CD1c-positive myeloid dendritic cell (primary cell): ENCODE measurements around the gene CALML3.
"Not testable (repeated sequence)": the region's sequence is repeated elsewhere in the genome, so short reads cannot be mapped to it uniquely, and the experiment has no call there.

Experiments used
- DNase-seq: peaks from one replicate; pipeline ENCODE4 v3.0.0-alpha.2; 2016; ENCODE audit errors: extremely low spot score

CALML3 gene

GRCh38 chr10:5553400-5554170 is 28.8 kb downstream of the CALML3 start:
- DNase-seq = no peak

GRCh38 chr10:5555021-5555510 is 30.3 kb downstream of the CALML3 start:
- no peak for DNase-seq

- no peak for DNase-seq
Measured at GRCh38 chr10:5555881-5556280, 31.1 kb downstream of the CALML3 start.

GRCh38 chr10:5556576-5556975 is 31.8 kb downstream of the CALML3 start:
- DNase-seq = no peak

GRCh38 chr10:5557040-5557721 is 32.4 kb downstream of the CALML3 start:
- DNase-seq = no peak

GRCh38 chr10:5557799-5558771 is 33.3 kb downstream of the CALML3 start:
- DNase-seq = no peak

- not testable (repeated sequence) for DNase-seq
Measured at GRCh38 chr10:5559022-5559421, 34.3 kb downstream of the CALML3 start.

- DNase-seq = no peak
Measured at GRCh38 chr10:5559642-5560141, 34.9 kb downstream of the CALML3 start.

GRCh38 chr10:5560142-5560816 is 35.5 kb downstream of the CALML3 start:
- no peak for DNase-seq

GRCh38 chr10:5560817-5561703 is 36.3 kb downstream of the CALML3 start:
- DNase-seq = no peak

- DNase-seq = no peak
Measured at GRCh38 chr10:5561704-5562645, 37.2 kb downstream of the CALML3 start.

- no peak for DNase-seq
Measured at GRCh38 chr10:5563321-5563961, 38.7 kb downstream of the CALML3 start.

GRCh38 chr10:5563991-5564536 is 39.3 kb downstream of the CALML3 start:
- peak; percentile 75 for DNase-seq

GRCh38 chr10:5564537-5565204 is 39.9 kb downstream of the CALML3 start:
- no peak for DNase-seq

- no peak for DNase-seq
Measured at GRCh38 chr10:5565205-5565545, 40.4 kb downstream of the CALML3 start.

GRCh38 chr10:5565671-5566581 is 41.2 kb downstream of the CALML3 start:
- DNase-seq = peak; percentile 94

GRCh38 chr10:5566614-5567013 is 41.9 kb downstream of the CALML3 start:
- DNase-seq = peak; percentile 56
